ENCODE measurements around the gene PTPRM.

PTPRM gene

DNA sequence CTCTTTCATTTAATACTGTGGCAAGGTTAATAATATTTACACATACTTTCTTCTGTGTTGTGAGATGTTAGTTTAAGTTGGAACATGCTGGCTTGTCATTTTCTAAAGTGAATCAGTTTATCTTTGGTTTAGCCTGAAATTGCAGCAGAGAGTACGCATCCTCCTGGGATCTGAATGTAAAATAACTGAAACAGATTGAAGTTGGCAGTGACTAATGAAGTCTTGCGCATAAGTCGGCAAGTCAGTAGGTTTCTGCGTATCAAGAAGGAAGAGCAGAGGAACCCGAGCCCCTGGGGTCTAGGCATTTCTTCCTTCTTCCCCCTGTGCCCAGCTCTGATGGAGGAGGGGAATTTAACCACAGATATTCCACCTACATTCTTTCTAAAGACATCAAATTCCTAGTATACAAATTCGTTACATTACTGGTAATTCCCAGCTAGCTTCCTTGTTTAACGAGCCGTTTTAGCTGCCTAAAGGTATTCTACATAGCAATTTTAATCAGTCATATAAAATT lies 650.0 kb downstream of the PTPRM start:
- Histone ChIP-seq H3K9ac (ENCODE audit: low read depth, low read length, poor library complexity, severe bottlenecking) (no peak overlapping the region), H3K4me1 (ENCODE audit: insufficient read depth, low read length, poor library complexity, severe bottlenecking) (no peaks in the 10 kb centered on the region), H3K9me2 (replicated peaks; ENCODE audit: low read depth, low read length) (no peaks in the 10 kb centered on the region), H3K4me3 (ENCODE audit: low read length, poor library complexity, severe bottlenecking) (no peak overlapping the region), H3K27me3 (ENCODE audit: insufficient read depth, low read length, poor library complexity, severe bottlenecking) (no peaks in the 10 kb centered on the region), H3F3A (ENCODE audit: low read depth) (no peaks in the 10 kb centered on the region), H2AFZ (ENCODE audit: low read length) (no peak overlapping the region), H3K36me3 (ENCODE audit: insufficient read depth, low read length) (no peaks in the 10 kb centered on the region), H3K4me2 (ENCODE audit: low read depth, low read length, poor library complexity, severe bottlenecking) (no peak overlapping the region), H4K20me1 (ENCODE audit: insufficient read depth, low read length, poor library complexity, severe bottlenecking) (no peaks in the 10 kb centered on the region), H3K9me3 (ENCODE audit: insufficient read depth, low read depth, low read length) (no peaks in the 10 kb centered on the region), H3K79me2 (ENCODE audit: insufficient read depth, low read length) (no peaks in the 10 kb centered on the region)
- TF ChIP-seq, protein P1, sequence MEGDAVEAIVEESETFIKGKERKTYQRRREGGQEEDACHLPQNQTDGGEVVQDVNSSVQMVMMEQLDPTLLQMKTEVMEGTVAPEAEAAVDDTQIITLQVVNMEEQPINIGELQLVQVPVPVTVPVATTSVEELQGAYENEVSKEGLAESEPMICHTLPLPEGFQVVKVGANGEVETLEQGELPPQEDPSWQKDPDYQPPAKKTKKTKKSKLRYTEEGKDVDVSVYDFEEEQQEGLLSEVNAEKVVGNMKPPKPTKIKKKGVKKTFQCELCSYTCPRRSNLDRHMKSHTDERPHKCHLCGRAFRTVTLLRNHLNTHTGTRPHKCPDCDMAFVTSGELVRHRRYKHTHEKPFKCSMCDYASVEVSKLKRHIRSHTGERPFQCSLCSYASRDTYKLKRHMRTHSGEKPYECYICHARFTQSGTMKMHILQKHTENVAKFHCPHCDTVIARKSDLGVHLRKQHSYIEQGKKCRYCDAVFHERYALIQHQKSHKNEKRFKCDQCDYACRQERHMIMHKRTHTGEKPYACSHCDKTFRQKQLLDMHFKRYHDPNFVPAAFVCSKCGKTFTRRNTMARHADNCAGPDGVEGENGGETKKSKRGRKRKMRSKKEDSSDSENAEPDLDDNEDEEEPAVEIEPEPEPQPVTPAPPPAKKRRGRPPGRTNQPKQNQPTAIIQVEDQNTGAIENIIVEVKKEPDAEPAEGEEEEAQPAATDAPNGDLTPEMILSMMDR (conservative IDR thresholded peaks at IDR 0.05; ENCODE audit: low read length): no peak
- TF ChIP-seq EZH2phosphoT487 (IDR thresholded peaks at IDR 0.05; ENCODE audit: borderline replicate concordance): no peak

GRCh38 chr18:8218197-8218596 lies 651.1 kb downstream of the PTPRM start:
- no peaks in the 10 kb centered on the region for H4K20me1 ChIP-seq (ENCODE audit: insufficient read depth, low read length, poor library complexity, severe bottlenecking)
- H3K9ac ChIP-seq (ENCODE audit: low read depth, low read length, poor library complexity, severe bottlenecking): no peak overlapping the region
- H3K4me2 ChIP-seq (ENCODE audit: low read depth, low read length, poor library complexity, severe bottlenecking): no peak overlapping the region
- H2AFZ ChIP-seq (ENCODE audit: low read length): no peak overlapping the region
- no peaks in the 10 kb centered on the region for H3F3A ChIP-seq (ENCODE audit: low read depth)
- no peaks in the 10 kb centered on the region for H3K27me3 ChIP-seq (ENCODE audit: insufficient read depth, low read length, poor library complexity, severe bottlenecking)
- no peaks in the 10 kb centered on the region for H3K36me3 ChIP-seq (ENCODE audit: insufficient read depth, low read length)
- no peaks in the 10 kb centered on the region for H3K4me1 ChIP-seq (ENCODE audit: insufficient read depth, low read length, poor library complexity, severe bottlenecking)
- TF ChIP-seq EZH2phosphoT487 (IDR thresholded peaks at IDR 0.05; ENCODE audit: borderline replicate concordance): no peak
- TF ChIP-seq, protein P1 (conservative IDR thresholded peaks at IDR 0.05; ENCODE audit: low read length): no peak
- H3K4me3 ChIP-seq (ENCODE audit: low read length, poor library complexity, severe bottlenecking): no peak overlapping the region
- no peaks in the 10 kb centered on the region for H3K79me2 ChIP-seq (ENCODE audit: insufficient read depth, low read length)
- H3K9me3 ChIP-seq (ENCODE audit: insufficient read depth, low read depth, low read length): no peaks in the 10 kb centered on the region
- no peaks in the 10 kb centered on the region for H3K9me2 ChIP-seq (replicated peaks; ENCODE audit: low read depth, low read length)

DNA sequence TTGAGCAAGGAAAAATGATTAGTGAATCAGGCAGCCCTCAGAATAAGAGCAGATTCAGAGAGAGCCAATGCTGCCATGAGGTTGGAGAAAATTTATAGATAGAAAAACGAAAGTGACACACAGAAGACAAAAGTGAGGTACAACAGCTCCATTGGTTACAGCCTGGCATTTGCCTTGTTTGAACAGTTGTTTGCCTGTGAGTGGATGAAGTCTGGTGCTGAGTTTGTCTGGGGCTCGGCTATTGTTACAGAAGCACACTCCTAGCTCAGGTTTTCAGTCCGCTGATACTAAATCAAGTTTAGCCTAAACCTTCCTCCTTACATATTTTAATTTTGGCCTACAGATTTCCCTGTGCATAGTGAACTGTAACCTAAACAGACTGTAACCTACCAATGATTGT lies 654.3 kb downstream of the PTPRM start:
- TF ChIP-seq, protein P1 (conservative IDR thresholded peaks at IDR 0.05; ENCODE audit: low read length): no peak
- no peak for TF ChIP-seq EZH2phosphoT487 (IDR thresholded peaks at IDR 0.05; ENCODE audit: borderline replicate concordance)
- H3K4me2 ChIP-seq (ENCODE audit: low read depth, low read length, poor library complexity, severe bottlenecking): no peak overlapping the region
- H3K27me3 ChIP-seq (ENCODE audit: insufficient read depth, low read length, poor library complexity, severe bottlenecking): no peaks in the 10 kb centered on the region
- H3K4me1 ChIP-seq (ENCODE audit: insufficient read depth, low read length, poor library complexity, severe bottlenecking): no peaks in the 10 kb centered on the region
- H3K9me3 ChIP-seq (ENCODE audit: insufficient read depth, low read depth, low read length): peaks cover 4% of the 10 kb centered on the region; the same call in 1 of the 2 replicates
- no peak overlapping the region for H2AFZ ChIP-seq (ENCODE audit: low read length)
- H4K20me1 ChIP-seq (ENCODE audit: insufficient read depth, low read length, poor library complexity, severe bottlenecking): no peaks in the 10 kb centered on the region
- H3K36me3 ChIP-seq (ENCODE audit: insufficient read depth, low read length): no peaks in the 10 kb centered on the region
- H3K9ac ChIP-seq (ENCODE audit: low read depth, low read length, poor library complexity, severe bottlenecking): no peak overlapping the region
- H3K9me2 ChIP-seq (replicated peaks; ENCODE audit: low read depth, low read length): no peaks in the 10 kb centered on the region
- no peak overlapping the region for H3K4me3 ChIP-seq (ENCODE audit: low read length, poor library complexity, severe bottlenecking)
- no peaks in the 10 kb centered on the region for H3K79me2 ChIP-seq (ENCODE audit: insufficient read depth, low read length)
- no peaks in the 10 kb centered on the region for H3F3A ChIP-seq (ENCODE audit: low read depth)

All from Loucy (cell line).